ENCODE data around the gene FMN2.

Gene FMN2

DNA sequence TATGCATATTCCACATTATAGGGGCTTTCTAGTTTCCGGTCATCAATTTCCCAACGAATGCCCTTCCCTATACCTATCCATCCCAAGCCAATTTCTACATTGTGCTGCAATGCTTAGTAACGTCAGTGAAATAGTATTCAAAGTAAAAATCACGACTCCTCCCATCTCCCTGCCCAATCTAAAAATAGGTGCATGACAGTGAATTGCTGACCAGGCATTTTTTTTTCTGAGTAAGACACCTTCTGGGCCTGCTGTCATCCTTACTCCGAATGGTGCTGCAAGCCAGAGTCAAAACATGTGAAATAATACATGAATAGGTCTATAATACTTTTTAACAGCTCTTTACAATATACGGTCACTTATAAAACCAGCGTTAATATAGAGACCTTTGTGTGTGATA is 400.1 kb downstream of the FMN2 start:
- DNase-seq (ENCODE audit: low spot score), result no peak

- DNase-seq (ENCODE audit: low spot score), result no peak
These were observed 401.3 kb downstream of the FMN2 start for GRCh38 chr1:240492832-240493440.

- DNase-seq (ENCODE audit: low spot score), result no peak
These were observed 403.9 kb downstream of the FMN2 start for GRCh38 chr1:240495601-240496000.

DNA sequence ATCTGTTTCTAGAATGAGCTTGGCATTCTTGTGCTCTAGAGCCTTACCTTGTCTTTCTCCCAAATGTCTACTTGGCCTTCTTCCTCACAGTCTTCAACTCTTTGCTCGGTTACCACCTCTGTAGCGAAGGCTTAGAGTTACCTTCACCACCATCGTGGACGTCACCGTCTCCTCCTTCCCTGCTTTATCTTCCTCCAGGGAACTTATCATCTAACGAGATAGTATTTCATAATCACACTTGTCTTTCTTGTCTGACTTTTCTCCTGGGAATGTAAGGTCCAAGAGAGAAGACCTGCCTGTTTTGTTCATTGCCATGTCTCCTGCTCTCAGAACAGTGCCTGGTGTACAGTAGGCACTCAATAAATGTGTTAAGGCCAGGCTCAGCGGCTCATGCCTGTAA is 404.7 kb downstream of the FMN2 start:
- no peak for DNase-seq (ENCODE audit: low spot score)

GRCh38 chr1:240496941-240497340 is 405.3 kb downstream of the FMN2 start:
- DNase-seq (ENCODE audit: low spot score), result no peak

- no peak for DNase-seq (ENCODE audit: low spot score)
These were observed 406.2 kb downstream of the FMN2 start for GRCh38 chr1:240497908-240498307.

DNA sequence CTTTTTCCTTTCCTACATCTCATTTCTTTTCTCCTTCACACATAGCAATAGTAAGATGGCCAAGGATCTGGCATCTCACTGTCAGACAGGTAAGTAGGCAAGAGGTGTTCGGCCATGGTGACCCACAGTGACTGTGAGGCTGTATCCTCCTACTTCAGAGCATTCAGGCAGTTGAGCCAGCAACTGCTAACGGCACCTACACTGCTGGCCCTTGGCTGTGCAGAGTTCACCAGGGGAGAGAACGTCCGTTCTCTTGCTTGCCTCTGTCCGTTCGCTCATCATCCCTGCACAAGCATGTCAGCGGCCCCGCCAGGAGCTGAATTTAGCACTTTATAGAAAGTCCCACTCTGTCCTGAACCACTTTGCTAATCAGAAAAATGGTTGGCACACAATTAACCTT is 406.7 kb downstream of the FMN2 start:
- no peak for DNase-seq (ENCODE audit: low spot score)

DNA sequence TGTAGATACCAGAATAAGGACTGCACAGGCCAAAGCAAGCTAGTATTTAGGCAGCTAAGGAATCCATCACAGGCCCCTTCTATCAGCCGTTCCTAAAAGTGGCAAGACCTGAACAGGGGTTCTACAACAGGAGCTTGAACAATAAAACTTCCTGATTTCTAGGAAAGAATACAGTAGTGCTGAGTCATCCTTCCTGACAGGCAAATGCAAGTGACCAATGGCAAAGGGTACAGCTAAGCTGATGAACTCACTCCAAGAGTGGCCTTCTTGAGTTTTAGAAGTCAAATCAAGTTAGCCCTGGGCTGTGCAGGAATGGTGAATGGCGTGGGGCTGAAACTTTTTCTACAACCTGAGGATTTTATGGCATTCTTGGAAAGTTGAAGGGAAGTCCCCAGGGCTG is 407.3 kb downstream of the FMN2 start:
- DNase-seq (ENCODE audit: low spot score), result no peak

DNA sequence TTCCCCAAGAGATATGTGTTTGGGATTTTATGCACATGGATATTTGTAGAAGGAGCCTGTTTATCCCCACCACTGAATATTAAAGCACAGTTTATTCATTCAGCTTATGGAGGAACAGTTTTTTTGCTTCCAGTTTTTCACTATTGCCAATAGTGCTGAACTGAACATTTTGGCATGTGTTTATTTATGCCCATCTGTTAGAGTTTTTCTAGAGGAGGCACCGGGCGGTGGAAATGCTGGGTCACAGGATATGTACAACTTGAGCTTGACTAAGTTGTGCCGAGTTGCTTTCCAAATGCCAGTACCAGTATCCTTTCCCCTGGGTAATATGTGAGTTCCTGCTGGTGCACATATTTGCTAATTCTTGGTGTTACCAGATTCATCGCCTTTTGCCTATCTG is 409.0 kb downstream of the FMN2 start:
- DNase-seq (ENCODE audit: low spot score), result no peak

DNA sequence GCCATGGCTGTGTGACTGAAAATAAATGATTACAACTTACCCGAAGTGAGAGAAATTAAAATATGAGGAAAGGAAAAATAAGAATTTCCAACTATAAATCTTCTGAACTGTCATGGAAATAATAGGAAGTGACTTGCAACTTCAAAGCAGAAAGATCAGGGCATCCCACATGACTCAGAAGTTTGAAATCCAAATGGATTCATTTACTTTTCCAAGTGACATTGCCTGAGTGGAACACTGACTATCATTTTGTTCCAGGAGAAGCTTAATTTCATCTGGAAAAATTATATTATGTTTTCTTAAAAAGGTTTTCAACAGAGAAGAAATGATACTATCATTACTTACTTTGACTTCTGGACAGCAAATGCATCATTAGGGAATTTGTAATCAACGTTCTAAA is 409.4 kb downstream of the FMN2 start:
- no peak for DNase-seq (ENCODE audit: low spot score)

GRCh38 chr1:240503036-240503435 is 411.4 kb downstream of the FMN2 start:
- no peak for DNase-seq (ENCODE audit: low spot score)

- DNase-seq (ENCODE audit: low spot score), result no peak
These were observed 411.9 kb downstream of the FMN2 start for GRCh38 chr1:240503558-240503957.

DNA sequence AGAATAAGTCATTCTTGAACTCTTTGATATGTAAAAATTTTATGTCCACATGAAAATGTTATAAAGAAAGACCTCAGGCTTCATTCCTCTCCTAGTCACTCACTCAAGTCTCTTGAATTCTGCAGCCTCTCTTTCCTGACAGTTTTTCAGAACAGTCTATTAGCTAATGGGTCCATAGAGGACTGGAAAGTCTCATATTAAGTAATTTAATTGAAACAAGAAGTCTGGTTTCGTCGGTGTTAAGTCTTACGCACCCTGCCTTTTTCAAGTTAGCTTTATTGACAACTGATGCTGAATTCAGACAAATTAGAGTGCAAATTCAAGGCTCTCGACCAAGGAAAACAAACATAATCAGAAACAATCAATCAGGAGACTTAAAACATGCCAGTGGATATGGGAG is 414.5 kb downstream of the FMN2 start:
- DNase-seq (ENCODE audit: low spot score), result no peak

GRCh38 chr1:240508201-240508600 is 416.5 kb downstream of the FMN2 start:
- DNase-seq (ENCODE audit: low spot score), result no peak

- no peak for DNase-seq (ENCODE audit: low spot score)
These were observed 417.3 kb downstream of the FMN2 start for GRCh38 chr1:240508950-240509349.

- no peak for DNase-seq (ENCODE audit: low spot score)
These were observed 420.1 kb downstream of the FMN2 start for GRCh38 chr1:240511789-240512188.

DNA sequence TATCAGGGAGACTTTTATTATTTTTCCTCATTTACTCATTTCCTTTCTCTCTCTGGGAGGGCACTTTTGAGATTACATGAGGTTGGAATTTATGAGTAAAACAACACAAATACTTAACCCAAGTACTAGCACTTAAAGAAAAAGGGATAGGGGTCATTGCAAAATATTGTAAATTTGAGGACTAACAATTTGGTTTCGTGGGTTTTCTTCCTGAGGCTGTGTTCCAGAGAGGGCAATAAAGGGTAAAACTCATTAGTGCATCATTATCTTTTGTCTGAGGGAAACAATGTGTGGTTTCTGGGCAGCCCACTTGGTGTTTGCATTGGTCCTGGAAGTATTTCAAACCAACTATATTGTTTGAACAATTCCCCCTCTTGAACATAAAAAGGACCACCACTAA is 423.8 kb downstream of the FMN2 start:
- no peak for DNase-seq (ENCODE audit: low spot score)

DNA sequence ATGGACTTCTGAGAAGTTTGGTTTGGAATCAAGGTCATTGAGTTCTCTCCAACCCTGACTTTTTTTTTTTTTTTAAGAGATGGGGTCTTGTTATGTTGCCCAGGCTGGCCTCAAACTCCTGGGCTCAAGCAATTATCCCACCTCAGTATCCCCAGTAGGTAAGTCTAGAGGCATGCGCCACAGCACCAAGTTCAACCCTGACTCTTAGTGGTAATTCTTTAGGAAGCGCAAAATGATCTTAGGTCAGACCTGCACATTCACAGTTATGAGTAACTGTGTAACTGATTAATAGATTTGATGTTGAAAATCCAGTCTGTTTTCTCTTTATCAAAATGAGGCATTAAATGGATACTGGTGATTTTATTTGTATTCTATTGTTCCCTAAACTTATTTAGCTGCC is 424.4 kb downstream of the FMN2 start:
- DNase-seq (ENCODE audit: low spot score), result no peak

- peak; percentile 70 for DNase-seq (ENCODE audit: low spot score)
These were observed 426.2 kb downstream of the FMN2 start for GRCh38 chr1:240517891-240518290.

DNA sequence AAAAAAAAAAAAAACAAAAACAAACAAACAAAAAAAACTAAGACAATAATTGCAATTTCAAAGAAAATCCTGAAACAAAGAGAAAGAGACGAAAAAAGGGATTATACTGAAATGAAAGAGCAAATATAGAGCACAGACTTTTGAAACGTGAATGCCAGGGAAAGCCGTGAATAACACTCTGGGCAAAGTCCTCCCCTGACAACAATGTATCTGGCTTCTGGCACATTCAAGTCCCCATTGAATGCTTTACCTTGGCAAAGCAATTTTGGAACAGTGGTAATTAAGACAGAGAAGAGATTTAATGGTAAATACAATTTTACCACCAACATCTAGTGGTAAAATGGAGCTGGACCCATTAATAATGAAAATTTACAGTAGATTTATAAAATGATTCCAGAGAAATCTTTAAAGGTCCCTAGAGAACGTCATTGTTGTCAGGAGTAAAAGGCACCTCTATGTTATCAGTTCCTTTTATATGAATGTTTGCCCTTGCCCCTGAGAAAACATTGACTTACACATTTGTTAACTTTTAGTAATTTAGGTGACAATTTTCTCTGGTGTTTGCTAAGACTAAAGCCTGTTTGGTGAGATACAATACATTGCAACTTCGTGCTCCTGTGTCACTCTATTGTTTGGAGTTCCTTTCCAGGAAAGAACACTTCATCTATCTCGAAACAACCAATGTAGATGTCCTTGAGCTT is 430.6 kb downstream of the FMN2 start:
- no peak for DNase-seq (ENCODE audit: low spot score)

DNA sequence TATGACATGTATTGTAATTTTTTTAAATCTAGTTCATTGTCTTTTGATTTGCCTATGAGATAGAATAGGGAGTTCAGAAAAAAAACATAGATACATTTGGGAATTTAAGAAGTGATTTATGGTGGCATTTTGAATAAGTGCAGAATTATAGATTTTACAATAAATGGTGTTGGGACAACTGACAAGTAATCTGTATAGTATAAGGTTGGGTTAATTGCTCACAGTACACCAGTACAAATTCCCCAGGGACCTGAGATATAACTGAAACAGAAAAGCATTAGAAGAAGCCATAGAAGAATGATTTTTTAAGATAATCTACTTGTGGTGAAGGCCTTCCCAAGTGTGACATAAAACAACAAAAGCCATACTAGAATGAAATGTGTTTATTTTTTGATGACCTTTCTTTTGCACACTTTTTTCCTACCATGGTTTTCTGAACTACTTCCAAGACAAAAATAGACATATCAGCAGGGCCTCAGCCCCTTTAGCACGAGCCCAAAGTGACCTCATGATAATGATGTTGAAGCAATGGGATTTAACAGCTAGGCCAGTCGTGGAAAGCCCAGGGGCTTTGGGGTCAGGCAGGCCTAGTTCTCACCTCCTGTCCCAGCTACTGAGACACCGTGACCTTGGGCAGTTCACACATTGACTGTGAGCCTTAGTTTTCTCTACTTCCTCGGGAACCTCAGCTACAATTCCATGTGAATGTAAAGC is 432.8 kb downstream of the FMN2 start:
- DNase-seq (ENCODE audit: low spot score), result no peak
